Fibroblast of villous mesenchyme (primary cell): ENCODE data around the gene IRS1. TPM values are rescaled to one million over a fixed set of nuclear protein-coding genes. Genes with fewer than 3 reads are reported as not detected.
A peak's percentile ranks its signal among the peaks of the same experiment; 100 is the strongest.

Experiments
- DNase-seq: peaks from one replicate; pipeline ENCODE4 v3.0.0-alpha.2; 2010; ENCODE audit warnings: low read depth
- H3K4me3 ChIP-seq: 2 replicates; pipeline ENCODE4 v1.5.1; 2011; ENCODE audit warnings: low read depth, mild to moderate bottlenecking, low read length
- CTCF ChIP-seq: IDR thresholded peaks from 2 replicates; pipeline ENCODE4 v1.5.1; 2012; ENCODE audit warnings: low read depth, mild to moderate bottlenecking, low read length; ENCODE audit not compliant: insufficient read depth
- total RNA-seq: library from RNA; depleted of rRNA; stranded (reverse); fragments of >200 nt; gene quantifications from 2 replicates; pipeline ENCODE4 v1.2.3, GENCODE V29; 2012

IRS1 gene
- total RNA-seq, 1 donor, result 33.2 TPM

- DNase-seq, result peak; percentile 47
- no peak overlapping the region for H3K4me3 ChIP-seq
- peak; percentile 33 for TF ChIP-seq CTCF
Observed at GRCh38 chr2:226730481-226730880, 69.1 kb downstream of the IRS1 start.

- no peak for TF ChIP-seq CTCF
- H3K4me3 ChIP-seq, result no peak overlapping the region
- no peak for DNase-seq
Observed at GRCh38 chr2:226728996-226729395, 70.6 kb downstream of the IRS1 start.

- no peak for DNase-seq
- no peak for TF ChIP-seq CTCF
- no peak overlapping the region for H3K4me3 ChIP-seq
Observed at GRCh38 chr2:226727251-226727650, 72.4 kb downstream of the IRS1 start.

GRCh38 chr2:226726546-226726945 is 73.1 kb downstream of the IRS1 start:
- DNase-seq, result no peak

GRCh38 chr2:226725126-226725860 is 74.3 kb downstream of the IRS1 start:
- no peak overlapping the region for H3K4me3 ChIP-seq
- DNase-seq, result peak; percentile 81

More at GRCh38 chr2:226726546-226726945, 73.1 kb downstream of the IRS1 start:
- no peak overlapping the region for H3K4me3 ChIP-seq
- no peak for TF ChIP-seq CTCF

GRCh38 chr2:226721541-226721940 is 78.1 kb downstream of the IRS1 start:
- TF ChIP-seq CTCF, result no peak
- no peak overlapping the region for H3K4me3 ChIP-seq
- peak; percentile 71 for DNase-seq

More at GRCh38 chr2:226725126-226725860, 74.3 kb downstream of the IRS1 start:
- no peak for TF ChIP-seq CTCF

- no peak for TF ChIP-seq CTCF
- H3K4me3 ChIP-seq, result no peak overlapping the region
- DNase-seq, result no peak
Observed at GRCh38 chr2:226720948-226721347, 78.7 kb downstream of the IRS1 start.
